ENCODE measurements around the gene GNAZ. TPM values are rescaled to one million over a fixed set of nuclear protein-coding genes. Genes with fewer than 3 reads are reported as not detected.

The GNAZ gene
- polyA plus RNA-seq, 1 donor (not counting 4 experiments of a cell fraction or from before 2014, with no cell fraction given), result 0.03 TPM

GRCh38 chr22:23080613-23081290 lies 10.4 kb downstream of the GNAZ start:
- Histone ChIP-seq H3K9ac (ENCODE audit: control insufficient read depth, extremely low read depth, insufficient read depth, low read length) (no peak overlapping the region), H3K36me3 (ENCODE audit: control insufficient read depth in 2 of 2, extremely low read depth in 1 of 2, insufficient read depth in 2 of 2, low read length in 2 of 2) (no peaks in the 10 kb centered on the region), H4K20me1 (ENCODE audit: control insufficient read depth, extremely low read depth, insufficient read depth, low read length) (no peaks in the 10 kb centered on the region), H3K79me2 (ENCODE audit: control insufficient read depth, insufficient read depth, low read length) (no peaks in the 10 kb centered on the region), H3K4me3 (ENCODE audit: control insufficient read depth in 2 of 3, extremely low read depth in 1 of 3, insufficient read depth in 2 of 3, low read depth in 1 of 3, low read length in 3 of 3) (no peak overlapping the region), H2AFZ (ENCODE audit: control insufficient read depth, low read length) (no peak overlapping the region), H3K27me3 (ENCODE audit: control insufficient read depth, extremely low read depth, insufficient read depth, low read length) (peaks cover 8% of the 10 kb centered on the region), H3K27ac (ENCODE audit: control insufficient read depth, insufficient read depth, low read length) (no peak overlapping the region), H3K4me1 (ENCODE audit: control insufficient read depth, extremely low read depth, insufficient read depth, low read length) (no peaks in the 10 kb centered on the region), H3K9me3 (ENCODE audit: control insufficient read depth, low read depth, low read length) (no peaks in the 10 kb centered on the region), H3K4me2 (ENCODE audit: control insufficient read depth, extremely low read depth, insufficient read depth, low read depth, low read length) (no peak overlapping the region), H3K9me1 (ENCODE audit: control insufficient read depth, extremely low read depth, insufficient read depth, low read length) (no peaks in the 10 kb centered on the region)
- FAIRE-seq (no peak), DNase-seq (ENCODE audit: low read depth, low spot score) (no peak)
- no peak for TF ChIP-seq CTCF (optimal IDR thresholded peaks at IDR 0.05 in 1 of 3, IDR thresholded peaks at IDR 0.05 in 1 of 3, conservative IDR thresholded peaks at IDR 0.05 in 1 of 3; ENCODE audit: extremely low read depth in 1 of 3, insufficient read depth in 2 of 3, low read length in 3 of 3)
- TF ChIP-seq EZH2 (IDR thresholded peaks at IDR 0.05; ENCODE audit: low read length), result no peak
- dilution Hi-C loops (cut with MboI; ENCODE audit: extremely low pct_ligation_motif_present, low sequenced_read_pairs), result no loop called here

- dilution Hi-C loops (cut with MboI; ENCODE audit: extremely low pct_ligation_motif_present, low sequenced_read_pairs), result no loop called here
- Histone ChIP-seq H3K9ac (ENCODE audit: control insufficient read depth, extremely low read depth, insufficient read depth, low read length) (no peak overlapping the region), H3K27me3 (ENCODE audit: control insufficient read depth, extremely low read depth, insufficient read depth, low read length) (no peaks in the 10 kb centered on the region), H2AFZ (ENCODE audit: control insufficient read depth, low read length) (no peak overlapping the region), H3K4me3 (ENCODE audit: control insufficient read depth in 2 of 3, extremely low read depth in 1 of 3, insufficient read depth in 2 of 3, low read depth in 1 of 3, low read length in 3 of 3) (no peak overlapping the region), H3K36me3 (ENCODE audit: control insufficient read depth in 2 of 2, extremely low read depth in 1 of 2, insufficient read depth in 2 of 2, low read length in 2 of 2) (no peaks in the 10 kb centered on the region), H4K20me1 (ENCODE audit: control insufficient read depth, extremely low read depth, insufficient read depth, low read length) (no peaks in the 10 kb centered on the region), H3K79me2 (ENCODE audit: control insufficient read depth, insufficient read depth, low read length) (no peaks in the 10 kb centered on the region), H3K4me2 (ENCODE audit: control insufficient read depth, extremely low read depth, insufficient read depth, low read depth, low read length) (no peak overlapping the region), H3K9me3 (ENCODE audit: control insufficient read depth, low read depth, low read length) (no peaks in the 10 kb centered on the region), H3K27ac (ENCODE audit: control insufficient read depth, insufficient read depth, low read length) (no peak overlapping the region), H3K4me1 (ENCODE audit: control insufficient read depth, extremely low read depth, insufficient read depth, low read length) (no peaks in the 10 kb centered on the region), H3K9me1 (ENCODE audit: control insufficient read depth, extremely low read depth, insufficient read depth, low read length) (no peaks in the 10 kb centered on the region)
- no peak for FAIRE-seq
- no peak for DNase-seq (ENCODE audit: low read depth, low spot score)
- TF ChIP-seq EZH2 (IDR thresholded peaks at IDR 0.05; ENCODE audit: low read length) (no peak), CTCF (optimal IDR thresholded peaks at IDR 0.05 in 1 of 3, IDR thresholded peaks at IDR 0.05 in 1 of 3, conservative IDR thresholded peaks at IDR 0.05 in 1 of 3; ENCODE audit: extremely low read depth in 1 of 3, insufficient read depth in 2 of 3, low read length in 3 of 3) (no peak)
Observed at GRCh38 chr22:23082534-23083314, 12.4 kb downstream of the GNAZ start.

Measured in keratinocyte (primary cell).